ENCODE data around the gene AGAP3.

Gene AGAP3

DNA sequence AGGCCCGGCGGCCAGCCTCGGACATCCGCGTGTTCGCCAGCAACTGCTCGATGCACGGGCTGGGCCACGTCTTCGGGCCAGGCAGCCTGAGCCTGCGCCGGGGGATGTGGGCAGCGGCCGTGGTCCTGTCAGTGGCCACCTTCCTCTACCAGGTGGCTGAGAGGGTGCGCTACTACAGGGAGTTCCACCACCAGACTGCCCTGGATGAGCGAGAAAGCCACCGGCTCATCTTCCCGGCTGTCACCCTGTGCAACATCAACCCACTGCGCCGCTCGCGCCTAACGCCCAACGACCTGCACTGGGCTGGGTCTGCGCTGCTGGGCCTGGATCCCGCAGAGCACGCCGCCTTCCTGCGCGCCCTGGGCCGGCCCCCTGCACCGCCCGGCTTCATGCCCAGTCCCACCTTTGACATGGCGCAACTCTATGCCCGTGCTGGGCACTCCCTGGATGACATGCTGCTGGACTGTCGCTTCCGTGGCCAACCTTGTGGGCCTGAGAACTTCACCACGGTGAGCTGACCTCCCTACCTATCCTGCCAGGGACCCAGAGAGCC lies 37.3 kb upstream of the AGAP3 start:
- TF ChIP-seq, protein P1, sequence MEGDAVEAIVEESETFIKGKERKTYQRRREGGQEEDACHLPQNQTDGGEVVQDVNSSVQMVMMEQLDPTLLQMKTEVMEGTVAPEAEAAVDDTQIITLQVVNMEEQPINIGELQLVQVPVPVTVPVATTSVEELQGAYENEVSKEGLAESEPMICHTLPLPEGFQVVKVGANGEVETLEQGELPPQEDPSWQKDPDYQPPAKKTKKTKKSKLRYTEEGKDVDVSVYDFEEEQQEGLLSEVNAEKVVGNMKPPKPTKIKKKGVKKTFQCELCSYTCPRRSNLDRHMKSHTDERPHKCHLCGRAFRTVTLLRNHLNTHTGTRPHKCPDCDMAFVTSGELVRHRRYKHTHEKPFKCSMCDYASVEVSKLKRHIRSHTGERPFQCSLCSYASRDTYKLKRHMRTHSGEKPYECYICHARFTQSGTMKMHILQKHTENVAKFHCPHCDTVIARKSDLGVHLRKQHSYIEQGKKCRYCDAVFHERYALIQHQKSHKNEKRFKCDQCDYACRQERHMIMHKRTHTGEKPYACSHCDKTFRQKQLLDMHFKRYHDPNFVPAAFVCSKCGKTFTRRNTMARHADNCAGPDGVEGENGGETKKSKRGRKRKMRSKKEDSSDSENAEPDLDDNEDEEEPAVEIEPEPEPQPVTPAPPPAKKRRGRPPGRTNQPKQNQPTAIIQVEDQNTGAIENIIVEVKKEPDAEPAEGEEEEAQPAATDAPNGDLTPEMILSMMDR (IDR thresholded peaks at IDR 0.05): no peak
- H3K36me3 ChIP-seq: peaks cover 13% of the 10 kb centered on the region
- H3K27me3 ChIP-seq: peaks cover 32% of the 10 kb centered on the region

DNA sequence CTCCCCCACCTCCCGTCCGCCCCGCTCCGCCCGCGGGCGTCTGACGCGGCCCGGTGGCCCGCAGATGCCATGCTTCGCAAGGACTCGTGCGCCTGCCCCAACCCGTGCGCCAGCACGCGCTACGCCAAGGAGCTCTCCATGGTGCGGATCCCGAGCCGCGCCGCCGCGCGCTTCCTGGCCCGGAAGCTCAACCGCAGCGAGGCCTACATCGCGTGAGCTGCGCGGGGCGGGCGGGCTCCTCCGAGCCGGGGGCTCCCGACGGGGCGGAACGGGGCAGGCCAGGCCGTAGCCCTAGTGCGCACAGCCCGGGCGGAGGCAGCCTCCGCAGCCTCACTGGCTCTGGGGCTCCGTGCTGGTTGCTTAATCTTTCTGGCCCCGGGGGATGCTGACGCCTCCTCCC lies 35.2 kb upstream of the AGAP3 start:
- Histone ChIP-seq H3K36me3 (peaks cover under 1% of the 10 kb centered on the region), H3K9me3 (no peaks in the 10 kb centered on the region), H3K27ac (no peak overlapping the region), H3K4me3 (ENCODE audit: low read depth in 1 of 2, low read length in 1 of 2) (no peak overlapping the region), H3K4me1 (ENCODE audit: control insufficient read depth in 1 of 2, insufficient read depth in 1 of 2, low read depth in 1 of 2, low read length in 1 of 2) (peaks cover 15 to 20% of the 10 kb centered on the region in 2 experiments), H3K27me3 (peaks cover 32% of the 10 kb centered on the region)
- TF ChIP-seq, protein P1 (IDR thresholded peaks at IDR 0.05): no peak

More for the DNA sequence above, 37.3 kb upstream of the AGAP3 start:
- Histone ChIP-seq H3K4me3 (ENCODE audit: low read depth in 1 of 2, low read length in 1 of 2) (no peak overlapping the region), H3K9me3 (no peaks in the 10 kb centered on the region), H3K4me1 (ENCODE audit: control insufficient read depth in 1 of 2, insufficient read depth in 1 of 2, low read depth in 1 of 2, low read length in 1 of 2) (peaks cover 15 to 20% of the 10 kb centered on the region in 2 experiments), H3K27ac (no peak overlapping the region)

DNA sequence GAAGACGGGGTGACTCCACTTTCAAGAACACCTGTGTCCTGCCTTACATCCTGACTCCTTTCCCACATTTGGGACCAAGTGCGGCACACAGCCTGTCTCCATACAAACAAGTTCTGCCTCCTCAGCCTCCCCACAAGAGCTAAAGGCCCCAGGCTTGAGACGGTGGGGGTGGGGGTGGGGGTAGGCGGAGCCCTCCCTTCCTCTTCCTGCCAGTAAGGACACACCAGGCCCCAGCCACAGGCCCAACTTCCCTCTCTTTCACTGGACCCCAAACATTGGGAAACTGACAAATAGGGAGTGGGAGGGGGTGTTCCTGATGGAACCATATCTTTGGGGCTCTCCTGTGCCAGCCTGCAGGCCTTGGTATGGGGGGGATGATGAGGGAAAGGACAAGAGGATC lies 33.2 kb upstream of the AGAP3 start:
- no peak overlapping the region for H3K27ac ChIP-seq
- no peak overlapping the region for H3K4me3 ChIP-seq (ENCODE audit: low read depth in 1 of 2, low read length in 1 of 2)
- peaks cover 26 to 29% of the 10 kb centered on the region in 2 experiments for H3K4me1 ChIP-seq (ENCODE audit: control insufficient read depth in 1 of 2, insufficient read depth in 1 of 2, low read depth in 1 of 2, low read length in 1 of 2)
- peaks cover 32% of the 10 kb centered on the region for H3K27me3 ChIP-seq
- no peaks in the 10 kb centered on the region for H3K36me3 ChIP-seq
- TF ChIP-seq, protein P1 (IDR thresholded peaks at IDR 0.05): no peak
- H3K9me3 ChIP-seq: no peaks in the 10 kb centered on the region

DNA sequence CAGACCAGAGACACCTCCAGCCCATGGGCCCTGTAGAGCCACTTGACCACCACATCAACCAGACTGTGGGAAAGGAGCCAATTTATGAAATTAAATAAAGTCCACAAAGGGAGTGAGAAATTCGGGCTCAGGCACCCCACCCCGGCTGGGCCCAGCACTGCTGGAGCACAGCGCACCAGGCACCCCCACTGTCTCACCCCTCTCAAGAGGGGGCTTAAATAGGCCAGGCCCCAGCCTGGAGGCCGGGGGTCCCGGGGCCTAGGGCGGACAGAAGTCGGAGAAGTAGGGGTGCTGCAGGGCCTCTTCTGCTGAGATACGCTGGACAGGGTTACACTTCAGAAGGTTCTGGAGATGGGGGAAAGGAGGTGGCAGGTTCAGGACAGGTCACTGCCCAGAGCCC lies 32.5 kb upstream of the AGAP3 start:
- peaks cover 32 to 35% of the 10 kb centered on the region in 2 experiments for H3K4me1 ChIP-seq (ENCODE audit: control insufficient read depth in 1 of 2, insufficient read depth in 1 of 2, low read depth in 1 of 2, low read length in 1 of 2)
- TF ChIP-seq, protein P1 (IDR thresholded peaks at IDR 0.05): no peak
- peaks cover 32% of the 10 kb centered on the region for H3K27me3 ChIP-seq
- no peaks in the 10 kb centered on the region for H3K36me3 ChIP-seq
- no peak overlapping the region for H3K27ac ChIP-seq
- H3K4me3 ChIP-seq (ENCODE audit: low read depth in 1 of 2, low read length in 1 of 2): no peak overlapping the region
- H3K9me3 ChIP-seq: no peaks in the 10 kb centered on the region

DNA sequence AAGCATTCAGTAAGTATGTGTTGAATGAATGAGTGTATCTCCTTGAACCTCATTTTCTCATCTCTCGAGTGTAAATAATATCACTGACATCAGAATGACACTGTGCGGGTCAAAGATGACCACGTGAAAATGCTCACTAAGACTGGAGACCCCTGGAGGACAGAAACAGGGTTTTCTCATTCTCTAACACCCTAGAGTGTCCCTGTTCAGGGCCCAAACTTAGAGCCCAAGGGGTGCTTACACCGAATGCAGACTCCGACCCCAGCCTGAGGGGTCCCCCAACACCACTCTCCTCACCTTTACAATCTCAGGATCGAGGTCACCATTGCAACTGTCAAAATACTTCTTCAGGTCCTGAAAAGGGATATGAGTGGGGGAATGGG lies 30.0 kb upstream of the AGAP3 start:
- TF ChIP-seq, protein P1 (IDR thresholded peaks at IDR 0.05): no peak
- Histone ChIP-seq H3K9me3 (no peaks in the 10 kb centered on the region), H3K4me3 (ENCODE audit: low read depth in 1 of 2, low read length in 1 of 2) (no peak overlapping the region), H3K27ac (no peak overlapping the region), H3K27me3 (peaks cover 6% of the 10 kb centered on the region), H3K36me3 (no peaks in the 10 kb centered on the region), H3K4me1 (ENCODE audit: control insufficient read depth in 1 of 2, insufficient read depth in 1 of 2, low read depth in 1 of 2, low read length in 1 of 2) (peaks cover 45 to 47% of the 10 kb centered on the region in 2 experiments)

All from neutrophil (primary cell).